GM23338 (cell line): Measurements from ENCODE around the gene RALY.

Experiments used
- CTCF ChIP-seq, 2 experiments: fragments of 200-600 bp in 1 of 2; sonication (generic) in 1 of 2; conservative IDR thresholded peaks; 2 replicates each; pipeline versions ENCODE4 v1.5.1 to v1.6.1; 2016 to 2017; ENCODE audit warnings: antibody characterized with exemption in 2 of 2, low read depth in 2 of 2, mild to moderate bottlenecking in 2 of 2, moderate library complexity in 1 of 2
- JUNB ChIP-seq: IDR thresholded peaks from one replicate; pipeline ENCODE4 v1.6.1; 2016; ENCODE audit warnings: antibody characterized with exemption; ENCODE audit not compliant: unreplicated experiment
- NANOG ChIP-seq: IDR thresholded peaks from 2 replicates; pipeline ENCODE4 v1.6.1; 2016; ENCODE audit warnings: antibody characterized with exemption, borderline replicate concordance

- TF ChIP-seq CTCF (conservative IDR thresholded peaks at IDR 0.05; ENCODE audit: low read depth in 2 of 2): no peak
- TF ChIP-seq JUNB: no peak
- no peak for TF ChIP-seq NANOG
These were observed 121.1 kb downstream of the RALY start for GRCh38 chr20:34114809-34115208.
